Colonic mucosa (tissue), 4 donors: Measurements from ENCODE around the gene GNA14. TPM values are rescaled to one million over a fixed set of nuclear protein-coding genes. Genes with fewer than 3 reads are reported as not detected.

Source experiments
- DNase-seq: peaks from one replicate; pipeline ENCODE4 v3.0.0-alpha.2; 2020
- H3K27ac ChIP-seq: fragments of 200-600 bp; one replicate; pipeline ENCODE4 v1.8.0; 2021
- H3K27me3 ChIP-seq: fragments of 200-600 bp; one replicate; pipeline ENCODE4 v1.8.0; 2021
- H3K36me3 ChIP-seq: fragments of 200-600 bp; one replicate; pipeline ENCODE4 v1.8.0; 2021
- H3K4me1 ChIP-seq: fragments of 200-600 bp; one replicate; pipeline ENCODE4 v1.8.0; 2021; ENCODE audit warnings: mild to moderate bottlenecking
- H3K4me3 ChIP-seq: fragments of 200-600 bp; one replicate; pipeline ENCODE4 v1.8.0; 2021
- H3K9ac ChIP-seq, 2 donors: one replicate each; pipeline ENCODE4 v1.7.0; 2013; ENCODE audit warnings: control low read depth in 2 of 2, low read depth in 2 of 2, low read length in 2 of 2
- H3K9me3 ChIP-seq: fragments of 200-600 bp; one replicate; pipeline ENCODE4 v1.8.0; 2021
- CTCF ChIP-seq: fragments of 200-600 bp; IDR thresholded peaks from one replicate; pipeline ENCODE4 v1.8.0; 2022; ENCODE audit warnings: antibody characterized with exemption, mild to moderate bottlenecking
- intact Hi-C: fragments of 100-400 bp; cut with DNase I; formaldehyde crosslinking; loops from one replicate; pipeline ENCODE4 v1.14.1; 2022
- total RNA-seq, 2 donors: library from RNA; stranded (reverse); fragmentation: NEBNext Ultra II Directional in 1 of 2; extraction: Animal tissue kit (Norgen Biotek cat#: 25700) in 1 of 2; gene quantifications; one replicate each; pipeline ENCODE4 v1.2.1, GENCODE V29; 2021
- donor health status: healthy.
- donor health status: DM: no; HTN: no; CAD: no.
- donor health status: DM: no; HTN: no; CAD: no.

GNA14 gene
- total RNA-seq, 2 donors from 2014 or later, result 7.9 to 11.7 TPM

- Histone ChIP-seq H3K27me3 (no peaks in the 10 kb centered on the region), H3K27ac (no peak overlapping the region), H3K9ac (no peak overlapping the region), H3K4me3 (no peak overlapping the region), H3K36me3 (no peaks in the 10 kb centered on the region), H3K9me3 (no peaks in the 10 kb centered on the region), H3K4me1 (no peaks in the 10 kb centered on the region)
- intact Hi-C loops, result no loop called here
- DNase-seq, result no peak
- no peak for TF ChIP-seq CTCF
These were observed 72.3 kb downstream of the GNA14 start for GRCh38 chr9:77575785-77576184.

- no peaks in the 10 kb centered on the region for H3K9me3 ChIP-seq
- no peak for DNase-seq
- H3K4me3 ChIP-seq, result no peak overlapping the region
- H3K27ac ChIP-seq, result no peak overlapping the region
- no peaks in the 10 kb centered on the region for H3K27me3 ChIP-seq
- H3K36me3 ChIP-seq, result no peaks in the 10 kb centered on the region
- intact Hi-C loops, result no loop called here
- TF ChIP-seq CTCF, result no peak
- H3K9ac ChIP-seq, result no peak overlapping the region
- no peaks in the 10 kb centered on the region for H3K4me1 ChIP-seq
These were observed 78.8 kb downstream of the GNA14 start for GRCh38 chr9:77569335-77569734.

GRCh38 chr9:77563174-77563573 is 84.9 kb downstream of the GNA14 start:
- Histone ChIP-seq H3K27ac (no peak overlapping the region), H3K9me3 (no peaks in the 10 kb centered on the region), H3K36me3 (no peaks in the 10 kb centered on the region), H3K4me3 (no peak overlapping the region), H3K4me1 (no peaks in the 10 kb centered on the region), H3K27me3 (no peaks in the 10 kb centered on the region), H3K9ac (no peak overlapping the region)
- DNase-seq, result no peak
- intact Hi-C loops, result no loop called here
- no peak for TF ChIP-seq CTCF

- intact Hi-C loops, result no loop called here
- no peaks in the 10 kb centered on the region for H3K36me3 ChIP-seq
- H3K4me3 ChIP-seq, result no peak overlapping the region
- H3K4me1 ChIP-seq, result no peaks in the 10 kb centered on the region
- no peak overlapping the region for H3K27ac ChIP-seq
- no peak for TF ChIP-seq CTCF
- DNase-seq, result no peak
- H3K9me3 ChIP-seq, result no peaks in the 10 kb centered on the region
- H3K9ac ChIP-seq, result no peak overlapping the region
- no peaks in the 10 kb centered on the region for H3K27me3 ChIP-seq
These were observed 85.9 kb downstream of the GNA14 start for GRCh38 chr9:77562019-77562748.

GRCh38 chr9:77561331-77562018 is 86.6 kb downstream of the GNA14 start:
- H3K9ac ChIP-seq, result no peak overlapping the region

More at GRCh38 chr9:77561331-77562018, 86.6 kb downstream of the GNA14 start:
- intact Hi-C loops, result no loop called here
- Histone ChIP-seq H3K9me3 (no peaks in the 10 kb centered on the region), H3K27me3 (no peaks in the 10 kb centered on the region), H3K4me3 (no peak overlapping the region), H3K27ac (no peak overlapping the region), H3K36me3 (no peaks in the 10 kb centered on the region), H3K4me1 (no peaks in the 10 kb centered on the region)
- no peak for DNase-seq
- TF ChIP-seq CTCF, result no peak
